Epithelial cell of esophagus (primary cell): Measurements from ENCODE around the gene TIMM44.
"Not testable (repeated sequence)": the region's sequence is repeated elsewhere in the genome, so short reads cannot be mapped to it uniquely, and the experiment has no call there.

Source experiments
- DNase-seq: peaks from one replicate; pipeline ENCODE4 v3.0.0; 2010; ENCODE audit warnings: low read depth
- H3K4me3 ChIP-seq: 2 replicates; pipeline ENCODE4 v1.5.1; 2011; ENCODE audit warnings: mild to moderate bottlenecking, low read length, control low read depth
- TF ChIP-seq, protein P1 (sequence below): IDR thresholded peaks from 2 replicates; pipeline ENCODE4 v1.5.1; 2011; ENCODE audit warnings: low read depth, mild to moderate bottlenecking, low read length, control low read depth, inconsistent platforms; ENCODE audit not compliant: insufficient read depth; ENCODE audit errors: missing control alignments

TIMM44 gene

DNA sequence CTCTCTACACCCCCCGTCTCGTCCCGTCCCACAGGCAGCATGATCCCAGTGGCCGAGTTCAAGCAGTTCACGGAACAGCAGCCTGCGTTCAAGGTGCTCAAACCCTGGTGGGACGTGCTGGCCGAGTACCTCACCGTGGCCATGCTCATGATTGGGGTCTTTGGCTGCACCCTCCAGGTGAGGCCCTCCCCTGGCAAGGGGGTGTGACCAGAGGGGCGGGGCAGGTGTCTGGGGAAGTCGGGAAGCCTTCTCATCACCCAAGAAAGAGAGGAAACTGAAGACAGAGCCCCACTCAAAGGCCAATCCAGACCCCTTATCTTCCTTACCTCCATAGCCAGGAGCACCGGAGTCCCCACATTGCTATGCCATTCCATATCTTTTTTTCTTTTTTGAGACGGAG, 47.9 kb downstream of the TIMM44 start:
- H3K4me3 ChIP-seq, result no peak overlapping the region
- TF ChIP-seq, protein P1, sequence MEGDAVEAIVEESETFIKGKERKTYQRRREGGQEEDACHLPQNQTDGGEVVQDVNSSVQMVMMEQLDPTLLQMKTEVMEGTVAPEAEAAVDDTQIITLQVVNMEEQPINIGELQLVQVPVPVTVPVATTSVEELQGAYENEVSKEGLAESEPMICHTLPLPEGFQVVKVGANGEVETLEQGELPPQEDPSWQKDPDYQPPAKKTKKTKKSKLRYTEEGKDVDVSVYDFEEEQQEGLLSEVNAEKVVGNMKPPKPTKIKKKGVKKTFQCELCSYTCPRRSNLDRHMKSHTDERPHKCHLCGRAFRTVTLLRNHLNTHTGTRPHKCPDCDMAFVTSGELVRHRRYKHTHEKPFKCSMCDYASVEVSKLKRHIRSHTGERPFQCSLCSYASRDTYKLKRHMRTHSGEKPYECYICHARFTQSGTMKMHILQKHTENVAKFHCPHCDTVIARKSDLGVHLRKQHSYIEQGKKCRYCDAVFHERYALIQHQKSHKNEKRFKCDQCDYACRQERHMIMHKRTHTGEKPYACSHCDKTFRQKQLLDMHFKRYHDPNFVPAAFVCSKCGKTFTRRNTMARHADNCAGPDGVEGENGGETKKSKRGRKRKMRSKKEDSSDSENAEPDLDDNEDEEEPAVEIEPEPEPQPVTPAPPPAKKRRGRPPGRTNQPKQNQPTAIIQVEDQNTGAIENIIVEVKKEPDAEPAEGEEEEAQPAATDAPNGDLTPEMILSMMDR, result no peak
- DNase-seq, result no peak

DNA sequence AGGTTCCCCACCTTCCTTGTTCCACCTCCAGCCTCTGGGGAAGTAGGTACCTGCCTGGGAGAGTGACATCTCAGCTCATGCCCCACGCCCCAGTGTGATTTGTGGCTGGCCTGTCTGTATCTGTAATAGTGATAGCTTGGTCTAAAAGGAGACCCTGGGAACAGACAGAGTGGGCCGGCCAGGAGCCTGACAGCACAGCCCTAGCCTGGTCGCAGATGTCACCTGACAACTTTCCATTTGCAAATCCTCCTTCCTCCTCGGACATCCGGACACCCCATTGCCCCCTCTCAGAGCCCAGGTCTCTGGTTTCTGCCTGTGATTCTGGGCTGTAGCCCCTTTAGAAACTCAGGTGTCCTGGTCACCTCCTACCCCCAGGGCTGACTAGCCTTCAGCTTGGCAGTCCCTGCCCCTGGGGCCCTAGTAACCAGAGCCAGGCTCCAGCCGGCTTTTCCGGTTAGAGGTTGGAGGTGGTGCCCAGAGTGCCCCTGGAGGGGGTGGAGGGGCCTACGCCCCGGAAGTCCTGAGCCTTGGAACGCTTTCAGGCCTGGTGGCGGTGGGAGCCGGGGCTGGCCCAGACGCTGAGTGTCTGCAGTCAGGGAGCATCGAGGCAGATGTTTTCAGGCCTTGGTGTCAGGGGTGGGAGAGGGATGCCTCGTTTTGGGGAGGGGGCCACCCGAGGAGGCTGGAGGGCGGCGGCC, 48.7 kb downstream of the TIMM44 start:
- H3K4me3 ChIP-seq, result no peak overlapping the region
- TF ChIP-seq, protein P1, result no peak
- peak; percentile 50 for DNase-seq

DNA sequence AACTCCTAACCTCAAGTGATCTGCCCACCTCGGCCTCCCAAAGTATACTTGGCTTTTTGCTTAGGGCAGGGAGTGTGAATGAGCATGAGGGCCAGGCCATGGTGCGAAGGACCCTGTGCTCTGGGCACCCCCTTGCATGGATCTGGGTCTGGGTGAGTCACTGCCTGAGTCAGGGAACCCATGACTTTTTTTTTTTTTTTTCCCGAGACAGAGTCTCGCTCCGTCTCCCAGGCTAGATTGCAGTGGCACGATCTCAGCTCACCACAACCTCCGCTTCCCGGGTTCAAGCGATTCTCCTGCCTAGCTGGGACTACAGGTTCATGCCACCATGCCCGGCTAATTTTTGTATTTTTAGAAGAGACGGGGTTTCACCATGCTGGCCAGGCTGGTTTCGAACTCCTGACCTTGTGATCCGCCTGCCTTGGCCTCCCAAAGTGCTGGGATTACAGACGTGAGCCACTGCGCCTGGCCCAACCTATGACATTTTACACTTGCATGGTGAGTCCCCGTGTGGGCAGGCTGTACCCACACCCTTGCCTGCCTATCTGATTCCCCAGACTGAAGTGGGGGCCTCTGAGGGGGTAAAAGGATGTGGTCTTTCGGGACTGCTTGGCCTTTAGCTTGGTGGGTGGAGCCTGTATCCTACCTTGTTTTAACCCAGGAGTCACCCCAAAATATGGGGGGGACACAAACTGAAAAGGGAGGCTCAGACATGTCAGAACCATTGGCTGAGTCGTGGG, 49.9 kb downstream of the TIMM44 start:
- DNase-seq, result peak; percentile 49
- not testable (repeated sequence) for H3K4me3 ChIP-seq

DNA sequence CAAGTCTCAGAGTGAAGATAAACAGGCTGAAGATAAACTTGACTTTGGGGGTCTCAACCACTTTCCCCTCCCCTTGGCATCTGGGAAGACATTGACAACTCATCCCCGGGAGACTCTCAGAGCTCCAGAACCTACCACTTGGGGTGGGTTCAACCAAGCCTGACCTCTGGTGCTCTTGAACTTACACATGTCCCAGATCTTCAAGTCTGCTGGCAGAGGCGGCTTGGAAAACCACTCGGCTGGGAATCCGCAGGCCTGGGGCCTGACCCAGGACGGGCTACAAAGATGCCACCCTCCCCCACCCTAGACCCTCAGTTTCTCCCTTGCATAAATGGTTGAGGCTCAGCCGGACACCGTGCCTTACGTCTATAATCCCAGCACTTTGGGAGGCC, 54.6 kb downstream of the TIMM44 start:
- TF ChIP-seq, protein P1, result no peak
- DNase-seq, result no peak
- peak overlapping the region; percentile 68 for H3K4me3 ChIP-seq

DNA sequence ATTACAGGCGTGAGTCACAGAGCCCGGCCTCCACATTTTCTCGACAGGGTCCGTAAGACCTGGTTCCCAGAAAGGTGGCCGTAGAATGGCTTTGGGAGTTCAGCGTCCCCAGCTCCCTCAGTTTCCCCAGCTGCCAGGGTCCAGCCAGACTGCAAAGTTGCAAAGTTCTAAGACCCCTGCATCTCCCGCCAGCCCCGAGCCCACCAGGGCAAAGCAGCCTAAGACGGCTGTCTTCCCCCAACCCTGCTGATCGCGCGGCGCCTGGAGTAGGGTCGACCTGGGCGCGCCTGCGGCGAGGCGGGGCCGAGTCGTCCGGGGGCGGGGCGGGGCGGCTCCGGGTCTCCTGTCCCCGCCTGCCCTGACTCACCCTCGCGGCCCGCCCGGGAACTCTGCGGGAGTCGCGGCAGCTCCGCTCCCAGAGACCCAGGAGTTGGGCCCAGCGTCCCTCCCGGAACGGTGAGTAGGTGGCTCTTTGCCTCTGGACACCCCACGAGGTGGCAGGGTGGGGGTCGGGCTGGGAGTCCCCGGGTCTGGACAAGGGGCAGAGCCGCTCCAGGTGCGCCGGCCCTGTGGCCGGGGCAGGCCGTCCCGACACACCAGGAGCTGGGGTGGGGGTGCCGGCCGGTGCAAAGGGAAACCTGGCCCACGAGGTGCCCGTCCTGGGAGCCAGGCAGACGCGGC, 55.2 kb downstream of the TIMM44 start, which contains the start of gene LRRC8E:
TSS of gene LRRC8E (plus strand) at position 366 of the 681 bp plus-strand sequence. CDS start 7,094 bp downstream, outside the sequence.
- TF ChIP-seq, protein P1, result no peak
- DNase-seq, result peak; percentile 80
- peak within 1 kb of the TSS; percentile 68 for H3K4me3 ChIP-seq

DNA sequence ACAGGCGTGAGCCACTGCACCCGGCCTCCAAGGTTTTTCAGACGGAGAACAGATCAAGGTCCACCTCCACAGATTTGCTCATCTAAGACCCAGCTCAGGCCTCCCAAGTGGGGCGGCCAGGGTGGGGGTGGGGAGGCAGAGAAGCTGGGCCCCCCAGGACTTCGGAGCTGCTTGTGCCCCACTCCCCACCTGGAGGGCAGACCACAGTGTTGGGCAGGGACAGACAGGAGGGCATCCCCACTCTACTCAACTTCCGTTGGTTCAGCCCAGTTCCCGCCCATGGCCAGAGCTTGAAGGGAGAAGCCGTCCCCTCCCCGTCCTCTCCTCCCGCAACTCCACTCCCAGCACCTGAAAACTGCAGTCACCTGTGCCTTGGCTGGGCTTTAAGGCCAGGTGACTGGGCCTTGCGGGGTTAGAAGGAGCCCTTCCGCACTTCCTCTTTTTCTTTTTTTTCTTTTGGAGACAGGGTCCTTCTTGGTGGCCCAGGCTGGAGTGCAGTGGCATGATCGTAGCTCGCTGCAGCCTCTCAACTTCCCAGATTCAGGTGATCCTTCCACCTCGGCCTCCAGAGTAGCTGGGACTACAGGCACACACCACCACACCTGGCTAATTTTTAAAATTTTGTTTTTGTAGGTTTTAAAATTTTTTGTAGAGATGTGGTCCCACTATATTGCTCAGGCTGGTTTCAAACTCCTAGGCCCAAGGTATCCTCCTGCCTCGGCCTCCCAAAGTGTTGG, 55.9 kb downstream of the TIMM44 start:
- no peak overlapping the region for H3K4me3 ChIP-seq
- TF ChIP-seq, protein P1, result no peak
- DNase-seq, result no peak

DNA sequence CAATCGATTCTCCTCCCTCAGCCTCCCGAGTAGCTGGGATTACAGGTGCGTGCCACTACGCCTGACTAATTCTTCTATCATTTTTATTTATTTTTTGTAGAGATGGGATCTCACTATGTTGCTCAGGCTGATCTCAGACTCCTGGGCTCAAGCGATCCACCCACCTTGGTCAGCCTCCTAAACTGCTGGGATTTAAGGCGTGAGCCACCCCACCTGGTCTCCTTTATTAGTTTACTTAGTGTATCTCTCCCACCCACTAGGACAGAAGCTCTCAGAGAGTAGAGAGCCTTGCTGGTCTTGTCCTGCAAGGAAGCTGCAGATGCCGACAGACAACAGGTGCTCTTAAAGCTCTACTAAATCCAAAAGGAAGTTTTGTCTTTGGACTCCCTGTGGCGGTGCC, 57.6 kb downstream of the TIMM44 start:
- H3K4me3 ChIP-seq, result no peak overlapping the region
- TF ChIP-seq, protein P1, result no peak
- no peak for DNase-seq
